GM18505 (cell line): ENCODE data around the gene ODC1.

Source experiments
- ATAC-seq: cut with Tn5 transposase; IDR thresholded peaks from one replicate; pipeline ENCODE4 v1.9.1; 2021; ENCODE audit not compliant: unreplicated experiment
- POLR2A ChIP-seq: IDR thresholded peaks from 4 replicates; pipeline ENCODE4 v1.6.1; 2011; ENCODE audit warnings: borderline replicate concordance; ENCODE audit not compliant: insufficient read depth, insufficient read length; ENCODE audit errors: extremely low read depth

Gene ODC1

GRCh38 chr2:10397878-10398277 lies 50.2 kb downstream of the ODC1 start:
- TF ChIP-seq POLR2A: no peak
- no peak for ATAC-seq

DNA sequence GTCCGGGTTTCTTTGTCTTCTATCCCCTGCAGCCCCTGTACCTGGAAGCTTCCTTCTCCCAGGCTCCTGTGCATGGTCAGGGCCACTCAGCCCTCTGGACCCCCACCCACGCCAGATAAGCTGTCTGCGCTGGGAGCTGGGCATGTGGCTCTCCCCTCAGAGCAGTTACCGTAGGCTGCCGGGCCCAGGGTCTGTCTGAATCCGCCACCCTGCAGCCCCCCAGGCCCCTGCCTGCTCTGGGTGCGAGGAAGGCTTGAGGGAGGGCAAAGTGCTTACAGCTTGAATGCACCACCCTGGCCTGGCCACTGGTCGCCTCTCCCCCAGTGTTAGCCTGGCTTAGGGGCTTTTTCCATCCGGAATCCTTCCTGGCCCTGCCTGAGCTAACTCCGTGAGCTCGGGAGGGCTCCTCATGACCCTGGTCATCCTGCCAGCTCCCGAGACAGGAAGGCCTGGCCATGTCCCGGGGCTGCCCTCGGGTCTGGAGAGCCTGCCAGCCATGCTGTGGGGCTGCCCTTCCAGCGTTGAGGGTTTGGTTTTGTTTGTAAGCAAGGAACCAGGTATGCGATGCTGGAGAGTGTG lies 50.7 kb downstream of the ODC1 start:
- no peak for TF ChIP-seq POLR2A
- ATAC-seq: no peak

- ATAC-seq: no peak
- no peak for TF ChIP-seq POLR2A
Measured at GRCh38 chr2:10396464-10396863, 51.7 kb downstream of the ODC1 start.

DNA sequence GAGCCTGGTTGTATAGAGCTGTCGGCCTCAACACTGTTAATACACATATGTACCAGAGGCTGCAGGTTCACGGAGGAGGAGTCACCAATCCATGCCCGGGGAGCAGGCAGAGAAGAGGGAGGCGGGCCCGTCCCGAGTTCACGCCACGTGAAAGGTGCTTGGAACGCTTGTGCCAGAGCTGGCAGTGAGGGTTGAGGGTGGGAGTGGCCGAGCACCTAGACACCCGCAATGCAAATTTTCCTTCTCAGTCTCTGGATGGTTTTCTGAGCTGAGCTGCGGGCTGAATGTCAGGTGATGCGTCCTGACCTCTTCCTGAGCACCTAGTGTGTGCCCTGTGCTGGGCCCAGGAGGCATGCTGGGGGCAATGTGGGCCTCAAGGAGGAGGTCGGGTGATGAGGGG lies 52.2 kb downstream of the ODC1 start:
- no peak for TF ChIP-seq POLR2A
- no peak for ATAC-seq

- no peak for TF ChIP-seq POLR2A
- ATAC-seq: no peak
Measured at GRCh38 chr2:10393640-10393982, 54.5 kb downstream of the ODC1 start.

- no peak for ATAC-seq
- TF ChIP-seq POLR2A: no peak
Measured at GRCh38 chr2:10392951-10393639, 55.0 kb downstream of the ODC1 start.

DNA sequence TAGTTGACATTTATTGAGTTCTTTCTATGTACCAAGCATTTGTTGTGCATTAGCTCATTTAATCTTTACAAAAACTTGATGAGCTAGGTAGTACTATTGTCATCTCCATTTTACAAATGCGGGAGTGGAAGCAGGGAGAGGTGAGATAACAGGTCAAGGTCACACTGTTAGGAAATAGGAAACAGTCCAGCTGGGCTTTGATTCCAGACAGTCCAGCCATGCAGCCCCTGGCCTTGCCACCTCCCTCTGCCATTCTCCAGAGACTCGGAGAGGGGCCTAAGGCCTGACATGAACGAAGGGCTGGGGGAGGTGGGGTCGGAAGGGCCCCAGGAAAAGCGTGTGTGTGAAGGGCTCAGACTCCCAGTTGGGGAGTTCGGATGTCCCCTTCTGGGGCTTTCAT lies 55.6 kb downstream of the ODC1 start:
- no peak for TF ChIP-seq POLR2A
- no peak for ATAC-seq

DNA sequence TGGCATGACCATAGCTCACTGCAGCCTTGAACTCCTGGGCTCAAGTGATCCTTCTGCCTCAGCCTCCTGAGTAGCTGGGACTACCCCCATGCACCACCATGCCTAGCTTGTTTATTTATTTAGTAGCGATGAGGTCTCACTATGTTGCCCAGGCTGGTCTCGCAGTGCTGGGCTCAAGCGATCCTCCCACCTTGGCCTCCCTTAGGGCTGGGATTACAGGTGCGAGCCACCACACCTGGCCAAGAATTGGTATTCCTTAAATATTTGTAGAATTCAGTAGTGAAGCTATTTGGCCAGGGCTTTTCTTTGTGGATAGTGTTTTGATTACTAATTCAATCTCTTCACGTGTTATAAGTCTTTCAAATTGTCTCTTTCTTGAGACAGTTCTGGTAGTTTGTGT lies 56.0 kb downstream of the ODC1 start:
- ATAC-seq: no peak
- TF ChIP-seq POLR2A: no peak

DNA sequence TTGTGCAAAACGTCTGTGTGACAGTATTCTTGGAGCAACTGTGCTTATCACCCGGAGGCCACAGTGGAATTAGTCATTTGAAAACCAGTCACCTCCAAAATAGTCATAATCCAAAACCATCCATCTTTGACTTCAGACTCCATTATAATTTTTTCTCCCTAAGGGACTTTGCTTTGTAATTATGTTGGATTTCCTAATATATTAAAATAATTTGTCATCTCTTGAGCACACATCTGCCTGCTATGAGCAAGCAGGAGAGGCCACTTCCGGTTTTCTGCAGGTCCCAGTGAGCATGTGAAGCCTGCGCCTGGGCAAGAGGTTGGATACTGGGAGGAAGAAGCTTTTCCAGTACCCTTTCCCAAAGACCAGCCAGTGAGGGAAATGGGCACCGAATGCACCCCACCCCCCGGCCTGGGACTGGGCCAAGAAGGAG lies 57.7 kb downstream of the ODC1 start:
- ATAC-seq: no peak
- TF ChIP-seq POLR2A: no peak
